HepG2 (cell line): ENCODE data around the gene CIAPIN1. TPM values are rescaled to one million over a fixed set of nuclear protein-coding genes. Genes with fewer than 3 reads are reported as not detected.

Source experiments
- BRF2 ChIP-seq: sonication (generic); formaldehyde crosslinking; IDR thresholded peaks from 2 replicates; pipeline ENCODE4 v1.8.1; 2022; ENCODE audit warnings: mild to moderate bottlenecking, missing genetic modification reagents
- GATAD1 ChIP-seq: IDR thresholded peaks from 2 replicates; pipeline ENCODE4 v1.6.1; 2016; ENCODE audit warnings: missing genetic modification reagents, missing compliant biosample characterization
- KLF16 ChIP-seq, 2 experiments: sonication (generic) in 1 of 2; formaldehyde crosslinking in 1 of 2; IDR thresholded peaks; 2 replicates each; pipeline versions ENCODE4 v1.6.1 to v1.8.0; 2016 to 2023; ENCODE audit warnings: missing genetic modification reagents in 2 of 2, missing compliant biosample characterization in 1 of 2
- MAFK ChIP-seq, 2 experiments: IDR thresholded peaks in 1 of 2; conservative IDR thresholded peaks in 1 of 2; 2 replicates each; pipeline ENCODE4 v1.6.1; 2011; ENCODE audit warnings: improper control_type of control experiment in 2 of 2, low read length in 2 of 2
- MNT ChIP-seq: fragments of 450-650 bp; IDR thresholded peaks from 2 replicates; pipeline ENCODE4 v1.6.1; 2016
- MXD3 ChIP-seq: IDR thresholded peaks from 2 replicates; pipeline ENCODE4 v1.6.1; 2016; ENCODE audit warnings: mild to moderate bottlenecking, missing biosample characterization, missing genetic modification reagents
- SMYD3 ChIP-seq: sonication (generic); formaldehyde crosslinking; IDR thresholded peaks from 2 replicates; pipeline ENCODE4 v1.8.1; 2023; ENCODE audit warnings: mild to moderate bottlenecking, missing genetic modification reagents
- SRF ChIP-seq: IDR thresholded peaks from 2 replicates; pipeline ENCODE4 v1.6.1; 2011; ENCODE audit warnings: mild to moderate bottlenecking, low read depth, low read length, moderate library complexity
- U2AF1 ChIP-seq: fragments of 200-400 bp; formaldehyde crosslinking; optimal IDR thresholded peaks from 2 replicates; pipeline ENCODE3; 2017; ENCODE audit warnings: mild to moderate bottlenecking, low read depth, low read length
- XBP1 ChIP-seq: sonication (generic); formaldehyde crosslinking; IDR thresholded peaks from 2 replicates; pipeline ENCODE4 v1.5.0; 2020; ENCODE audit warnings: missing genetic modification reagents
- ZBTB3 ChIP-seq: sonication (generic); formaldehyde crosslinking; IDR thresholded peaks from 2 replicates; pipeline ENCODE4 v1.4.0; 2020; ENCODE audit warnings: low read depth, mild to moderate bottlenecking, moderate library complexity, missing genetic modification reagents, borderline replicate concordance
- ZMYM2 ChIP-seq: sonication (generic); formaldehyde crosslinking; IDR thresholded peaks from 2 replicates; pipeline ENCODE4 v1.8.0; 2022; ENCODE audit warnings: mild to moderate bottlenecking, missing genetic modification reagents
- ZNF564 ChIP-seq: sonication (generic); formaldehyde crosslinking; IDR thresholded peaks from 2 replicates; pipeline ENCODE4 v1.8.1; 2023; ENCODE audit warnings: mild to moderate bottlenecking, missing genetic modification reagents
- ZSCAN20 ChIP-seq: sonication (generic); formaldehyde crosslinking; IDR thresholded peaks from 2 replicates; pipeline ENCODE4 v1.4.0; 2020; ENCODE audit warnings: missing genetic modification reagents, mild to moderate bottlenecking, borderline replicate concordance
- polyA plus RNA-seq, 8 experiments: library from polyadenylated mRNA; depleted of rRNA in 3 of 8; stranded (reverse) in 7 of 8; unstranded in 1 of 8; fragments of >200 nt; fragmentation: Illumina TruSeq in 4 of 8; extraction: Trizol in 4 of 8; gene quantifications; 2 replicates each; pipeline versions ENCODE4 v1.2.1 to v1.2.3, GENCODE V29; 2011 to 2016; ENCODE audit warnings: low read depth in 4 of 8, missing spikeins in 1 of 8, mixed read lengths in 1 of 8; ENCODE audit not compliant: insufficient read depth in 1 of 8
- total RNA-seq, 5 experiments: library from RNA; depleted of rRNA; stranded (reverse); fragments of >200 nt; fragmentation: Illumina TruSeq; extraction: Trizol; gene quantifications; 2 replicates each; pipeline ENCODE4 v1.2.3, GENCODE V29; 2016; ENCODE audit warnings: low read depth in 1 of 5
- TF ChIP-seq, protein P1 (sequence below): sonication (generic); formaldehyde crosslinking; IDR thresholded peaks from 2 replicates; pipeline ENCODE4 v1.4.0; 2020; ENCODE audit warnings: missing genetic modification reagents, borderline replicate concordance
- TF ChIP-seq, protein P2 (sequence below): sonication (generic); formaldehyde crosslinking; IDR thresholded peaks from 2 replicates; pipeline ENCODE4 v1.4.0; 2020; ENCODE audit warnings: mild to moderate bottlenecking, missing genetic modification reagents
- TF ChIP-seq, protein P3 (sequence below): sonication (generic); formaldehyde crosslinking; IDR thresholded peaks from 2 replicates; pipeline ENCODE4 v1.5.1; 2020; ENCODE audit warnings: mild to moderate bottlenecking, missing genetic modification reagents, borderline replicate concordance

CIAPIN1 gene
- total and polyA plus RNA-seq, 2 of the 13 experiments (the other 11 are each of a cell fraction or from before 2014, with no cell fraction given), result 69.3 to 89.7 TPM

DNA sequence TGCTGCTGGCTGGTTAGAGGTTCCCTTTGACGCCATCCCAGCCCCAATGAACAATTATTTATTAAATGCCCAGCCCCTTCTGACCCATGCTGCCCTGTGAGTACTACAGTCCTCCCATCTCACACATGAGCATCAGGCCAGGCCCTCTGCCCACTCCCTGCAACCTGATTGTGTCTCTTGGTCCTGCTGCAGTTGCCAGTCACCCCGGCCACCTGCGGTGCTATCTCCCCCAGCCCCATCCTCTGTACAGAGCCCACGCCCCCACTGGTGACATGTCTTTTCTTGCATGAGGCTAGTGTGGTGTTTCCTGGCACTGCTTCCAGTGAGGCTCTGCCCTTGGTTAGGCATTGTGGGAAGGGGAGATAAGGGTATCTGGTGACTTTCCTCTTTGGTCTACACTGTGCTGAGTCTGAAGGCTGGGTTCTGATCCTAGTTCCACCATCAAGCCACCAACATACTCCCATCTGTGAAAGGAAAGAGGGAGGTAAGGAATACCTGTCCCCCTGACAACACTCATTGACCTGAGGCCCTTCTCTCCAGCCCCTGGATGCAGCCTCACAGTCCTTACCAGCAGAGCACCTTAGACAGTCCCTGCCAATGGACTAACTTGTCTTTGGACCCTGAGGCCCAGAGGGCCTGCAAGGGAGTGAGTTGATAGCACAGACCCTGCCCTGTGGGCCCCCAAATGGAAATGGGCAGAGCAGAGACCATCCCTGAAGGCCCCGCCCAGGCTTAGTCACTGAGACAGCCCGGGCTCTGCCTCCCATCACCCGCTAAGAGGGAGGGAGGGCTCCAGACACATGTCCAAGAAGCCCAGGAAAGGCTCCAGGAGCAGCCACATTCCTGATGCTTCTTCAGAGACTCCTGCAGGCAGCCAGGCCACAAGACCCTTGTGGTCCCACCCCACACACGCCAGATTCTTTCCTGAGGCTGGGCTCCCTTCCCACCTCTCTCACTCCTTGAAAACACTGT is 63.6 kb downstream of the CIAPIN1 start (continued):
- TF ChIP-seq U2AF1, result peak; percentile 6
- 0 out of 2 replicates have a peak, but pooled peaks have one; percentile 52 for TF ChIP-seq BRF2
- TF ChIP-seq, protein P1, sequence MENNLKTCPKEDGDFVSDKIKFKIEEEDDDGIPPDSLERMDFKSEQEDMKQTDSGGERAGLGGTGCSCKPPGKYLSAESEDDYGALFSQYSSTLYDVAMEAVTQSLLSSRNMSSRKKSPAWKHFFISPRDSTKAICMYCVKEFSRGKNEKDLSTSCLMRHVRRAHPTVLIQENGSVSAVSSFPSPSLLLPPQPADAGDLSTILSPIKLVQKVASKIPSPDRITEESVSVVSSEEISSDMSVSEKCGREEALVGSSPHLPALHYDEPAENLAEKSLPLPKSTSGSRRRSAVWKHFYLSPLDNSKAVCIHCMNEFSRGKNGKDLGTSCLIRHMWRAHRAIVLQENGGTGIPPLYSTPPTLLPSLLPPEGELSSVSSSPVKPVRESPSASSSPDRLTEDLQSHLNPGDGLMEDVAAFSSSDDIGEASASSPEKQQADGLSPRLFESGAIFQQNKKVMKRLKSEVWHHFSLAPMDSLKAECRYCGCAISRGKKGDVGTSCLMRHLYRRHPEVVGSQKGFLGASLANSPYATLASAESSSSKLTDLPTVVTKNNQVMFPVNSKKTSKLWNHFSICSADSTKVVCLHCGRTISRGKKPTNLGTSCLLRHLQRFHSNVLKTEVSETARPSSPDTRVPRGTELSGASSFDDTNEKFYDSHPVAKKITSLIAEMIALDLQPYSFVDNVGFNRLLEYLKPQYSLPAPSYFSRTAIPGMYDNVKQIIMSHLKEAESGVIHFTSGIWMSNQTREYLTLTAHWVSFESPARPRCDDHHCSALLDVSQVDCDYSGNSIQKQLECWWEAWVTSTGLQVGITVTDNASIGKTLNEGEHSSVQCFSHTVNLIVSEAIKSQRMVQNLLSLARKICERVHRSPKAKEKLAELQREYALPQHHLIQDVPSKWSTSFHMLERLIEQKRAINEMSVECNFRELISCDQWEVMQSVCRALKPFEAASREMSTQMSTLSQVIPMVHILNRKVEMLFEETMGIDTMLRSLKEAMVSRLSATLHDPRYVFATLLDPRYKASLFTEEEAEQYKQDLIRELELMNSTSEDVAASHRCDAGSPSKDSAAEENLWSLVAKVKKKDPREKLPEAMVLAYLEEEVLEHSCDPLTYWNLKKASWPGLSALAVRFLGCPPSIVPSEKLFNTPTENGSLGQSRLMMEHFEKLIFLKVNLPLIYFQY, result no peak; the same call in none of the 2 replicates
- 0 out of 2 replicates have a peak, but pooled peaks have one; percentile 53 for TF ChIP-seq ZNF564 (CRISPR knock-in tag)
- no peak for TF ChIP-seq SMYD3
- no peak for TF ChIP-seq XBP1 (CRISPR knock-in tag)
- 0 out of 4 replicates have a peak, but pooled peaks of 1 of the 2 experiments have one; percentile 17 for TF ChIP-seq KLF16 (CRISPR knock-in tag; IDR thresholded peaks at IDR 0.05)
- 0 out of 2 replicates have a peak, but pooled peaks have one; percentile 51 for TF ChIP-seq ZSCAN20 (CRISPR knock-in tag)
- no peak for TF ChIP-seq MNT
- no peak for TF ChIP-seq GATAD1 (CRISPR knock-in tag)
- peak; percentile 33; the same call in 1 of the 2 replicates for TF ChIP-seq ZMYM2
- TF ChIP-seq SRF, result no peak
- TF ChIP-seq, protein P2, sequence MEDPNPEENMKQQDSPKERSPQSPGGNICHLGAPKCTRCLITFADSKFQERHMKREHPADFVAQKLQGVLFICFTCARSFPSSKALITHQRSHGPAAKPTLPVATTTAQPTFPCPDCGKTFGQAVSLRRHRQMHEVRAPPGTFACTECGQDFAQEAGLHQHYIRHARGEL (CRISPR knock-in tag), result no peak
- TF ChIP-seq, protein P3, sequence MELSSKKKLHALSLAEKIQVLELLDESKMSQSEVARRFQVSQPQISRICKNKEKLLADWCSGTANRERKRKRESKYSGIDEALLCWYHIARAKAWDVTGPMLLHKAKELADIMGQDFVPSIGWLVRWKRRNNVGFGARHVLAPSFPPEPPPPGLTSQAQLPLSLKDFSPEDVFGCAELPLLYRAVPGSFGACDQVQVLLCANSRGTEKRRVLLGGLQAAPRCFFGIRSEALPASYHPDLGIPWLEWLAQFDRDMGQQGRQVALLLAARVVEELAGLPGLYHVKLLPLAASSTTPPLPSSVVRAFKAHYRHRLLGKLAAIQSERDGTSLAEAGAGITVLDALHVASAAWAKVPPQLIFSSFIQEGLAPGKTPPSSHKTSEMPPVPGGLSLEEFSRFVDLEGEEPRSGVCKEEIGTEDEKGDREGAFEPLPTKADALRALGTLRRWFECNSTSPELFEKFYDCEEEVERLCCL (CRISPR knock-in tag), result no peak
- no peak for TF ChIP-seq MXD3 (CRISPR knock-in tag)
- no peak for TF ChIP-seq MAFK (conservative IDR thresholded peaks at IDR 0.05 in 1 of 2, IDR thresholded peaks at IDR 0.05 in 1 of 2; ENCODE audit: low read length in 2 of 2)
- 0 out of 2 replicates have a peak, but pooled peaks have one; percentile 42 for TF ChIP-seq ZBTB3 (CRISPR knock-in tag)
